Stimulated activated naive B cell treated with anti-CD40 and anti-IgM and Interleukin-4, amounts not matched to agents 10 μg/mL and 1 μg/mL and 100 μg/mL, for 72 hours (primary cell): ENCODE results near the gene GNAZ.
"Not testable (repeated sequence)": the region's sequence is repeated elsewhere in the genome, so short reads cannot be mapped to it uniquely, and the experiment has no call there.

Source experiments
- ATAC-seq, 2 donors: fragments of 150-1000 bp; cut with Tn5 transposase; replicated peaks; 2 replicates each; pipeline ENCODE4 v1.10.0; 2021; ENCODE audit warnings: moderate library complexity in 1 of 2
- DNase-seq: peaks from one replicate; pipeline ENCODE4 v3.0.0; 2021
- H3K27ac Mint-ChIP-seq: one replicate; pipeline ENCODE4 v1.8.0; 2022; ENCODE audit warnings: mild to moderate bottlenecking, mixed read lengths
- H3K27me3 Mint-ChIP-seq, 2 donors: one replicate each; pipeline ENCODE4 v1.8.0; 2022; ENCODE audit warnings: mixed read lengths in 2 of 2
- H3K36me3 Mint-ChIP-seq, 2 donors: one replicate each; pipeline ENCODE4 v1.8.0; 2022; ENCODE audit warnings: mixed read lengths in 2 of 2, mild to moderate bottlenecking in 1 of 2
- H3K4me1 Mint-ChIP-seq, 2 donors: one replicate each; pipeline ENCODE4 v1.8.0; 2022; ENCODE audit warnings: mixed read lengths in 2 of 2, mild to moderate bottlenecking in 1 of 2
- H3K4me3 Mint-ChIP-seq, 2 donors: one replicate each; pipeline ENCODE4 v1.8.0; 2022; ENCODE audit warnings: mild to moderate bottlenecking in 2 of 2, mixed read lengths in 2 of 2, moderate library complexity in 1 of 2
- H3K9me3 Mint-ChIP-seq, 2 donors: one replicate each; pipeline ENCODE4 v1.8.0; 2022; ENCODE audit warnings: mixed read lengths in 2 of 2, mild to moderate bottlenecking in 1 of 2

The GNAZ gene

GRCh38 chr22:23035557-23036277 is 34.6 kb upstream of the GNAZ start:
- peak; percentile 32 for DNase-seq
- H3K4me1 Mint-ChIP-seq: peaks cover 39 to 59% of the 10 kb centered on the region in 2 donors
- peaks cover 0 to 8% of the 10 kb centered on the region in 2 donors for H3K9me3 Mint-ChIP-seq
- ATAC-seq: peak; percentile 63 to 66
- H3K27ac Mint-ChIP-seq: peak overlapping the region; percentile 90
- peak overlapping the region; percentile 11 to 40 for H3K4me3 Mint-ChIP-seq
- no peaks in the 10 kb centered on the region for H3K27me3 Mint-ChIP-seq
- peaks cover 0 to 4% of the 10 kb centered on the region in 2 donors for H3K36me3 Mint-ChIP-seq

- Mint-ChIP-seq H3K9me3 (peaks cover 0 to 8% of the 10 kb centered on the region in 2 donors), H3K4me3 (peak overlapping the region; percentile 40 to 53), H3K27me3 (no peaks in the 10 kb centered on the region), H3K27ac (peak overlapping the region; percentile 90), H3K36me3 (peaks cover 0 to 4% of the 10 kb centered on the region in 2 donors), H3K4me1 (peaks cover 39 to 59% of the 10 kb centered on the region in 2 donors)
- DNase-seq (no peak), ATAC-seq (peak; percentile 31 to 45)
Observed at GRCh38 chr22:23036684-23037428, 33.5 kb upstream of the GNAZ start.

- H3K36me3 Mint-ChIP-seq: peaks cover 0 to 4% of the 10 kb centered on the region in 2 donors
- DNase-seq (no peak), ATAC-seq (no peak)
- H3K4me3 Mint-ChIP-seq: peak overlapping the region in 1 of 2 donors; percentile 62
- peaks cover 0 to 6% of the 10 kb centered on the region in 2 donors for H3K9me3 Mint-ChIP-seq
- H3K4me1 Mint-ChIP-seq: peaks cover 39 to 58% of the 10 kb centered on the region in 2 donors
- H3K27me3 Mint-ChIP-seq: no peaks in the 10 kb centered on the region
- peak overlapping the region; percentile 20 for H3K27ac Mint-ChIP-seq
Observed at GRCh38 chr22:23037429-23038333, 32.6 kb upstream of the GNAZ start.

GRCh38 chr22:23038334-23038642 is 32.0 kb upstream of the GNAZ start:
- Mint-ChIP-seq H3K4me1 (peaks cover 35 to 52% of the 10 kb centered on the region in 2 donors), H3K27me3 (no peaks in the 10 kb centered on the region), H3K9me3 (peaks cover 0 to 2% of the 10 kb centered on the region in 2 donors), H3K4me3 (peak overlapping the region in 1 of 2 donors; percentile 62), H3K36me3 (no peaks in the 10 kb centered on the region), H3K27ac (peak overlapping the region; percentile 20)
- DNase-seq (no peak), ATAC-seq (no peak)

- Mint-ChIP-seq H3K36me3 (no peaks in the 10 kb centered on the region), H3K4me3 (no peak overlapping the region), H3K9me3 (peaks cover 0 to 2% of the 10 kb centered on the region in 2 donors), H3K4me1 (peaks cover 35 to 48% of the 10 kb centered on the region in 2 donors), H3K27me3 (no peaks in the 10 kb centered on the region), H3K27ac (no peak overlapping the region)
- DNase-seq: no peak
- no peak for ATAC-seq
Observed at GRCh38 chr22:23038902-23039301, 31.4 kb upstream of the GNAZ start.

GRCh38 chr22:23042179-23042578 is 28.1 kb upstream of the GNAZ start:
- ATAC-seq: no peak
- Mint-ChIP-seq H3K4me1 (peaks cover 12 to 15% of the 10 kb centered on the region in 2 donors), H3K9me3 (peaks cover 0 to 3% of the 10 kb centered on the region in 2 donors), H3K4me3 (no peak overlapping the region), H3K36me3 (peaks cover 3 to 7% of the 10 kb centered on the region in 2 donors), H3K27me3 (no peaks in the 10 kb centered on the region), H3K27ac (no peak overlapping the region)
- DNase-seq: no peak

GRCh38 chr22:23044570-23044969 is 25.7 kb upstream of the GNAZ start:
- H3K27ac Mint-ChIP-seq: no peak overlapping the region
- peaks cover 2 to 3% of the 10 kb centered on the region in 2 donors for H3K4me1 Mint-ChIP-seq

GRCh38 chr22:23045461-23045860 is 24.9 kb upstream of the GNAZ start:
- Mint-ChIP-seq H3K27me3 (no peaks in the 10 kb centered on the region), H3K4me3 (no peak overlapping the region), H3K4me1 (peaks cover 9 to 12% of the 10 kb centered on the region in 2 donors), H3K9me3 (peaks cover 3% of the 10 kb centered on the region in 2 donors), H3K27ac (no peak overlapping the region), H3K36me3 (peaks cover 4 to 7% of the 10 kb centered on the region in 2 donors)
- DNase-seq (no peak), ATAC-seq (no peak)

More at GRCh38 chr22:23044570-23044969, 25.7 kb upstream of the GNAZ start:
- no peak for ATAC-seq
- Mint-ChIP-seq H3K27me3 (no peaks in the 10 kb centered on the region), H3K9me3 (peaks cover 3% of the 10 kb centered on the region in 2 donors), H3K36me3 (peaks cover 4 to 7% of the 10 kb centered on the region in 2 donors), H3K4me3 (no peak overlapping the region)
- DNase-seq: no peak

- Mint-ChIP-seq H3K9me3 (peaks cover 3% of the 10 kb centered on the region in 2 donors), H3K36me3 (peaks cover 4 to 7% of the 10 kb centered on the region in 2 donors), H3K27ac (no peak overlapping the region), H3K4me3 (no peak overlapping the region), H3K27me3 (no peaks in the 10 kb centered on the region), H3K4me1 (peaks cover 16 to 20% of the 10 kb centered on the region in 2 donors)
- ATAC-seq (no peak), DNase-seq (no peak)
Observed at GRCh38 chr22:23047265-23047664, 23.1 kb upstream of the GNAZ start.

GRCh38 chr22:23047742-23048141 is 22.6 kb upstream of the GNAZ start:
- no peak for ATAC-seq

GRCh38 chr22:23050546-23050945 is 19.8 kb upstream of the GNAZ start:
- Mint-ChIP-seq H3K4me1 (peaks cover 32 to 37% of the 10 kb centered on the region in 2 donors), H3K4me3 (peak overlapping the region in 1 of 2 donors; percentile 66)
- H3K27me3 Mint-ChIP-seq, H3K36me3 Mint-ChIP-seq, H3K9me3 Mint-ChIP-seq, DNase-seq, H3K27ac Mint-ChIP-seq: not testable (repeated sequence)
- peak in 1 of 2 donors; percentile 32 for ATAC-seq

More at GRCh38 chr22:23047742-23048141, 22.6 kb upstream of the GNAZ start:
- no peak for DNase-seq
- Mint-ChIP-seq H3K27me3 (no peaks in the 10 kb centered on the region), H3K36me3 (peaks cover 4 to 7% of the 10 kb centered on the region in 2 donors), H3K4me1 (peaks cover 16 to 20% of the 10 kb centered on the region in 2 donors), H3K9me3 (peaks cover 3% of the 10 kb centered on the region in 2 donors), H3K27ac (no peak overlapping the region), H3K4me3 (no peak overlapping the region)

GRCh38 chr22:23053051-23053707 is 17.1 kb upstream of the GNAZ start:
- ATAC-seq (no peak), DNase-seq (no peak)
- H3K4me1 Mint-ChIP-seq: peaks cover 37 to 47% of the 10 kb centered on the region in 2 donors
- H3K27me3 Mint-ChIP-seq: no peaks in the 10 kb centered on the region
- peak overlapping the region; percentile 25 for H3K27ac Mint-ChIP-seq
- H3K4me3 Mint-ChIP-seq: no peak overlapping the region
- peaks cover 8 to 11% of the 10 kb centered on the region in 2 donors for H3K36me3 Mint-ChIP-seq
- peaks cover 13% of the 10 kb centered on the region in 2 donors for H3K9me3 Mint-ChIP-seq

- Mint-ChIP-seq H3K27ac (no peak overlapping the region), H3K36me3 (peaks cover 8 to 11% of the 10 kb centered on the region in 2 donors), H3K27me3 (no peaks in the 10 kb centered on the region), H3K9me3 (peaks cover 13% of the 10 kb centered on the region in 2 donors), H3K4me1 (peaks cover 42 to 55% of the 10 kb centered on the region in 2 donors), H3K4me3 (peak overlapping the region in 1 of 2 donors; percentile 41)
- ATAC-seq (no peak), DNase-seq (no peak)
Observed at GRCh38 chr22:23053912-23054530, 16.3 kb upstream of the GNAZ start.
